HepG2 (cell line): ENCODE measurements around the gene C19orf73. TPM values are rescaled to one million over a fixed set of nuclear protein-coding genes. Genes with fewer than 3 reads are reported as not detected.

Experiments
- BATF2 ChIP-seq: sonication (generic); formaldehyde crosslinking; IDR thresholded peaks from 2 replicates; pipeline ENCODE4 v1.8.0; 2022; ENCODE audit warnings: mild to moderate bottlenecking, missing genetic modification reagents, moderate library complexity
- CBFB ChIP-seq: sonication (generic); formaldehyde crosslinking; IDR thresholded peaks from 2 replicates; pipeline ENCODE4 v1.4.0; 2020; ENCODE audit warnings: missing genetic modification reagents
- GTF3A ChIP-seq: sonication (generic); formaldehyde crosslinking; conservative IDR thresholded peaks from 2 replicates; pipeline ENCODE4 v1.4.0; 2020; ENCODE audit warnings: mild to moderate bottlenecking, missing genetic modification reagents
- GZF1 ChIP-seq: sonication (generic); formaldehyde crosslinking; IDR thresholded peaks from 2 replicates; pipeline ENCODE4 v1.5.1; 2020; ENCODE audit warnings: mild to moderate bottlenecking, missing genetic modification reagents
- HBP1 ChIP-seq: IDR thresholded peaks from 2 replicates; pipeline ENCODE4 v1.6.1; 2016; ENCODE audit warnings: low read depth, control low read depth
- MED13 ChIP-seq: sonication (generic); formaldehyde crosslinking; IDR thresholded peaks from 2 replicates; pipeline ENCODE4 v1.5.0; 2020; ENCODE audit warnings: missing genetic modification reagents
- MIER2 ChIP-seq: IDR thresholded peaks from 2 replicates; pipeline ENCODE4 v1.6.1; 2016; ENCODE audit warnings: missing biosample characterization, missing genetic modification reagents
- NFIB ChIP-seq: sonication (generic); formaldehyde crosslinking; IDR thresholded peaks from 2 replicates; pipeline ENCODE4 v1.9.0; 2021; ENCODE audit warnings: missing genetic modification reagents, mild to moderate bottlenecking, borderline replicate concordance
- ZBTB42 ChIP-seq: sonication (generic); formaldehyde crosslinking; IDR thresholded peaks from 2 replicates; pipeline ENCODE4 v1.5.0; 2020; ENCODE audit warnings: mild to moderate bottlenecking, missing genetic modification reagents
- ZIK1 ChIP-seq: sonication (generic); formaldehyde crosslinking; IDR thresholded peaks from 2 replicates; pipeline ENCODE4 v1.5.0; 2020; ENCODE audit warnings: mild to moderate bottlenecking, low read depth, missing genetic modification reagents, borderline replicate concordance
- ZNF326 ChIP-seq: sonication (generic); formaldehyde crosslinking; IDR thresholded peaks from 2 replicates; pipeline ENCODE4 v1.4.0; 2020; ENCODE audit warnings: missing genetic modification reagents, borderline replicate concordance
- ZNF674 ChIP-seq: sonication (generic); formaldehyde crosslinking; IDR thresholded peaks from 2 replicates; pipeline ENCODE4 v1.5.0; 2020; ENCODE audit warnings: low read depth, mild to moderate bottlenecking, missing genetic modification reagents
- ZNF740 ChIP-seq: sonication (generic); formaldehyde crosslinking; IDR thresholded peaks from 2 replicates; pipeline ENCODE4 v1.4.0; 2020; ENCODE audit warnings: missing genetic modification reagents
- ZNF772 ChIP-seq: sonication (generic); formaldehyde crosslinking; IDR thresholded peaks from 2 replicates; pipeline ENCODE4 v1.5.0; 2020; ENCODE audit warnings: mild to moderate bottlenecking, missing genetic modification reagents
- ZNF839 ChIP-seq: sonication (generic); formaldehyde crosslinking; IDR thresholded peaks from 2 replicates; pipeline ENCODE4 v1.4.0; 2020; ENCODE audit warnings: missing genetic modification reagents, mild to moderate bottlenecking, borderline replicate concordance
- ZSCAN31 ChIP-seq: sonication (generic); formaldehyde crosslinking; IDR thresholded peaks from 2 replicates; pipeline ENCODE4 v1.5.0; 2020; ENCODE audit warnings: low read depth, mild to moderate bottlenecking, missing genetic modification reagents
- polyA plus RNA-seq, 8 experiments: library from polyadenylated mRNA; depleted of rRNA in 3 of 8; stranded (reverse) in 7 of 8; unstranded in 1 of 8; fragments of >200 nt; fragmentation: Illumina TruSeq in 4 of 8; extraction: Trizol in 4 of 8; gene quantifications; 2 replicates each; pipeline versions ENCODE4 v1.2.1 to v1.2.3, GENCODE V29; 2011 to 2016; ENCODE audit warnings: low read depth in 4 of 8, missing spikeins in 1 of 8, mixed read lengths in 1 of 8; ENCODE audit not compliant: insufficient read depth in 1 of 8
- total RNA-seq, 5 experiments: library from RNA; depleted of rRNA; stranded (reverse); fragments of >200 nt; fragmentation: Illumina TruSeq; extraction: Trizol; gene quantifications; 2 replicates each; pipeline ENCODE4 v1.2.3, GENCODE V29; 2016; ENCODE audit warnings: low read depth in 1 of 5
- TF ChIP-seq, protein P1 (sequence below): sonication (generic); formaldehyde crosslinking; IDR thresholded peaks from 2 replicates; pipeline ENCODE4 v1.5.0; 2020; ENCODE audit warnings: mild to moderate bottlenecking, missing genetic modification reagents, borderline replicate concordance
- TF ChIP-seq, protein P2 (sequence below): sonication (generic); formaldehyde crosslinking; IDR thresholded peaks from 2 replicates; pipeline ENCODE4 v1.8.0; 2022; ENCODE audit warnings: mild to moderate bottlenecking, missing genetic modification reagents; ENCODE audit not compliant: insufficient replicate concordance

C19orf73 gene
- total and polyA plus RNA-seq, 2 of the 13 experiments (the other 11 are each of a cell fraction or from before 2014, with no cell fraction given) = 1.4 to 1.5 TPM

DNA sequence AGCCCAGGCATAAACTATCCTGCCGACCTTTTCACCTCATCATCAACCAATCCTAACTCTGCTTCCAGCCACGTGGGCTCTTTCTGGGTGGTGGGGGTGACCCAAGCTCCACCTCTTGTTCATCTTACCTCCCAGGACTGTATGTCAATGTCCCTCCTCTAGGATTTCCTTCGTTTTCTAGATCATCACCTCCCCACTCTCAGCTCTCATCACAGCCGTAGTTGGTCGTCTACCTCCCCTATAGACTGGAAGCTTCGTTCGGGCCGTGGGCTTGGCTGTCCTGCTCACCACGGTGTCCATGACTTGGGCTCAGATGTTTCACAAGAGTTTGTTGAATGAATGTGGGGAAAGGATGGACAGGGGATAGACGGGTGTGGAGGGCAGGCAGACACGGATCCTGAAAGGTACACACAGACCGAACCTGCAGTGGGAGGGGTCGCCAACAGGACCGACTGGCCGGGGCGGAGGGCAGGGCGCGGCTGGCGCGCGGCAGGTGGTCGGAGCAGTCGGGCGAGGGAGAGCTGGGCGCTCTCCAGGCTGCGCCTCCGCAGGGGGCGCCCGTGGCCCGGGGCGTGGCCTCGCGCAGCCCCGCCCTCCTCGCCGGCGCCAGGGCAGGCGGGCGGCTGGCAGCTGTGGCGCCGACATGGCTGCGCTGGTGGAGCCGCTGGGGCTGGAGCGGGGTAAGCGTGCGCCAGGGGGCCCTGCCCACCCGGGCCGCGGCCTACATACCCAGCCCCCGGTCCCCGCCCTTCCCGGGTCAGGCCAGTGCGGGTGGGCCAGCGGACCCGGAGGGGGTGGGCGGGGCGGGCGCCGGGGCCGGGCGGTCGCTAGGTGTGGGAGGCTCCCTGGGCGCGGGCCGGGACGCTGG, 4.9 kb downstream of the C19orf73 start, which contains the start of gene LIN7B (continued):
- TF ChIP-seq, protein P1, sequence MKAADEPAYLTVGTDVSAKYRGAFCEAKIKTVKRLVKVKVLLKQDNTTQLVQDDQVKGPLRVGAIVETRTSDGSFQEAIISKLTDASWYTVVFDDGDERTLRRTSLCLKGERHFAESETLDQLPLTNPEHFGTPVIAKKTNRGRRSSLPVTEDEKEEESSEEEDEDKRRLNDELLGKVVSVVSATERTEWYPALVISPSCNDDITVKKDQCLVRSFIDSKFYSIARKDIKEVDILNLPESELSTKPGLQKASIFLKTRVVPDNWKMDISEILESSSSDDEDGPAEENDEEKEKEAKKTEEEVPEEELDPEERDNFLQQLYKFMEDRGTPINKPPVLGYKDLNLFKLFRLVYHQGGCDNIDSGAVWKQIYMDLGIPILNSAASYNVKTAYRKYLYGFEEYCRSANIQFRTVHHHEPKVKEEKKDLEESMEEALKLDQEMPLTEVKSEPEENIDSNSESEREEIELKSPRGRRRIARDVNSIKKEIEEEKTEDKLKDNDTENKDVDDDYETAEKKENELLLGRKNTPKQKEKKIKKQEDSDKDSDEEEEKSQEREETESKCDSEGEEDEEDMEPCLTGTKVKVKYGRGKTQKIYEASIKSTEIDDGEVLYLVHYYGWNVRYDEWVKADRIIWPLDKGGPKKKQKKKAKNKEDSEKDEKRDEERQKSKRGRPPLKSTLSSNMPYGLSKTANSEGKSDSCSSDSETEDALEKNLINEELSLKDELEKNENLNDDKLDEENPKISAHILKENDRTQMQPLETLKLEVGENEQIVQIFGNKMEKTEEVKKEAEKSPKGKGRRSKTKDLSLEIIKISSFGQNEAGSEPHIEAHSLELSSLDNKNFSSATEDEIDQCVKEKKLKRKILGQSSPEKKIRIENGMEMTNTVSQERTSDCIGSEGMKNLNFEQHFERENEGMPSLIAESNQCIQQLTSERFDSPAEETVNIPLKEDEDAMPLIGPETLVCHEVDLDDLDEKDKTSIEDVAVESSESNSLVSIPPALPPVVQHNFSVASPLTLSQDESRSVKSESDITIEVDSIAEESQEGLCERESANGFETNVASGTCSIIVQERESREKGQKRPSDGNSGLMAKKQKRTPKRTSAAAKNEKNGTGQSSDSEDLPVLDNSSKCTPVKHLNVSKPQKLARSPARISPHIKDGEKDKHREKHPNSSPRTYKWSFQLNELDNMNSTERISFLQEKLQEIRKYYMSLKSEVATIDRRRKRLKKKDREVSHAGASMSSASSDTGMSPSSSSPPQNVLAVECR (CRISPR knock-in tag) = peak; percentile 27; the same call in 1 of the 2 replicates
- no peak for TF ChIP-seq MED13 (CRISPR knock-in tag)
- no peak for TF ChIP-seq GTF3A (CRISPR knock-in tag)
- no peak for TF ChIP-seq ZNF326 (CRISPR knock-in tag)
- no peak for TF ChIP-seq ZNF772 (CRISPR knock-in tag)
- 0 out of 2 replicates have a peak, but pooled peaks have one; percentile 48 for TF ChIP-seq MIER2 (CRISPR knock-in tag)
- TF ChIP-seq ZNF839 = no peak; the same call in 1 of the 2 replicates
- no peak for TF ChIP-seq ZSCAN31 (CRISPR knock-in tag)
- no peak for TF ChIP-seq GZF1
- no peak for TF ChIP-seq NFIB (CRISPR knock-in tag)
- TF ChIP-seq ZNF740 = no peak
- TF ChIP-seq, protein P2, sequence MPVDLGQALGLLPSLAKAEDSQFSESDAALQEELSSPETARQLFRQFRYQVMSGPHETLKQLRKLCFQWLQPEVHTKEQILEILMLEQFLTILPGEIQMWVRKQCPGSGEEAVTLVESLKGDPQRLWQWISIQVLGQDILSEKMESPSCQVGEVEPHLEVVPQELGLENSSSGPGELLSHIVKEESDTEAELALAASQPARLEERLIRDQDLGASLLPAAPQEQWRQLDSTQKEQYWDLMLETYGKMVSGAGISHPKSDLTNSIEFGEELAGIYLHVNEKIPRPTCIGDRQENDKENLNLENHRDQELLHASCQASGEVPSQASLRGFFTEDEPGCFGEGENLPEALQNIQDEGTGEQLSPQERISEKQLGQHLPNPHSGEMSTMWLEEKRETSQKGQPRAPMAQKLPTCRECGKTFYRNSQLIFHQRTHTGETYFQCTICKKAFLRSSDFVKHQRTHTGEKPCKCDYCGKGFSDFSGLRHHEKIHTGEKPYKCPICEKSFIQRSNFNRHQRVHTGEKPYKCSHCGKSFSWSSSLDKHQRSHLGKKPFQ = no peak
- no peak for TF ChIP-seq BATF2 (CRISPR knock-in tag)
- TF ChIP-seq CBFB (CRISPR knock-in tag) = 0 out of 2 replicates have a peak, but pooled peaks have one; percentile 34
- TF ChIP-seq ZNF674 (CRISPR knock-in tag) = no peak
- 0 out of 2 replicates have a peak, but pooled peaks have one; percentile 45 for TF ChIP-seq HBP1
- TF ChIP-seq ZBTB42 (CRISPR knock-in tag) = no peak
- no peak; the same call in 1 of the 2 replicates for TF ChIP-seq ZIK1
